PC-3 (cell line): ENCODE data around the gene TMEM132D.

Experiments used
- EZH2 ChIP-seq: fragments of 300-600 bp; sonication (generic); IDR thresholded peaks from one replicate; pipeline ENCODE4 v1.6.1; 2017; ENCODE audit warnings: antibody characterized with exemption, mild to moderate bottlenecking, low read length; ENCODE audit not compliant: unreplicated experiment
- EZH2phosphoT487 ChIP-seq: fragments of 300-600 bp; sonication (generic); IDR thresholded peaks from 2 replicates; pipeline ENCODE4 v1.6.1; 2018; ENCODE audit warnings: mild to moderate bottlenecking, antibody characterized with exemption, low read length, borderline replicate concordance
- TF ChIP-seq, protein P1 (sequence below): fragments of 300-600 bp; sonication (generic); conservative IDR thresholded peaks from 2 replicates; pipeline ENCODE4 v1.5.1; 2017; ENCODE audit warnings: antibody characterized with exemption, low read depth, mild to moderate bottlenecking, low read length

DNA sequence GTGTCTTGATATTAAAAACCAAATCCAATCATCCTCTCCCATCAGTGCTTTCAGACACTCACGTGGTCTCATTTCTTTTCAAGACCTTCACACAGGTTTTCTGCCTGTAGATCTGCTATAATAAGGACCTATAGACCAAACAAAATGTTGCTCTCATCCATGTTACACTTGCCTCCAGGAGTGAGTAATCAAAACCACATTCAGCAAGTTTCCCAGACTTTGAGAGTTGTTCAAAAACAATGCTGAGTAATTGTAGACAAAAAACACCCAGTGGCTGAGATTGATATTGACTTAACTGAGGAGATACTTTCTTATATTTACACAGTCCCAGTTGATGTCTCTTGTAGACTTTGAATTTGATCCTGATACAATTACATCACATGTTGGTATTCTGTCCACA, 383.1 kb downstream of the TMEM132D start:
- TF ChIP-seq, protein P1, sequence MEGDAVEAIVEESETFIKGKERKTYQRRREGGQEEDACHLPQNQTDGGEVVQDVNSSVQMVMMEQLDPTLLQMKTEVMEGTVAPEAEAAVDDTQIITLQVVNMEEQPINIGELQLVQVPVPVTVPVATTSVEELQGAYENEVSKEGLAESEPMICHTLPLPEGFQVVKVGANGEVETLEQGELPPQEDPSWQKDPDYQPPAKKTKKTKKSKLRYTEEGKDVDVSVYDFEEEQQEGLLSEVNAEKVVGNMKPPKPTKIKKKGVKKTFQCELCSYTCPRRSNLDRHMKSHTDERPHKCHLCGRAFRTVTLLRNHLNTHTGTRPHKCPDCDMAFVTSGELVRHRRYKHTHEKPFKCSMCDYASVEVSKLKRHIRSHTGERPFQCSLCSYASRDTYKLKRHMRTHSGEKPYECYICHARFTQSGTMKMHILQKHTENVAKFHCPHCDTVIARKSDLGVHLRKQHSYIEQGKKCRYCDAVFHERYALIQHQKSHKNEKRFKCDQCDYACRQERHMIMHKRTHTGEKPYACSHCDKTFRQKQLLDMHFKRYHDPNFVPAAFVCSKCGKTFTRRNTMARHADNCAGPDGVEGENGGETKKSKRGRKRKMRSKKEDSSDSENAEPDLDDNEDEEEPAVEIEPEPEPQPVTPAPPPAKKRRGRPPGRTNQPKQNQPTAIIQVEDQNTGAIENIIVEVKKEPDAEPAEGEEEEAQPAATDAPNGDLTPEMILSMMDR: no peak
- TF ChIP-seq EZH2phosphoT487 (no peak), EZH2 (no peak)
